IPS-15b (cell line): ENCODE results near the gene CREB3.

ENCODE experiments used
- H3K27me3 ChIP-seq: one replicate; pipeline ENCODE4 v1.6.1; 2013; ENCODE audit warnings: low read length; ENCODE audit not compliant: control insufficient read depth, insufficient read depth
- H3K36me3 ChIP-seq: one replicate; pipeline ENCODE4 v1.6.1; 2013; ENCODE audit warnings: low read length; ENCODE audit not compliant: control insufficient read depth, insufficient read depth
- H3K4me1 ChIP-seq: one replicate; pipeline ENCODE4 v1.6.1; 2013; ENCODE audit warnings: mild to moderate bottlenecking, low read length; ENCODE audit not compliant: control insufficient read depth, insufficient read depth
- H3K4me3 ChIP-seq: one replicate; pipeline ENCODE4 v1.5.1; 2013; ENCODE audit warnings: low read depth, low read length
- H3K9ac ChIP-seq: one replicate; pipeline ENCODE4 v1.6.1; 2013; ENCODE audit warnings: low read depth, mild to moderate bottlenecking, low read length
- H3K9me3 ChIP-seq: one replicate; pipeline ENCODE4 v1.6.1; 2013; ENCODE audit warnings: mild to moderate bottlenecking, low read length; ENCODE audit not compliant: control insufficient read depth, insufficient read depth

CREB3 gene

DNA sequence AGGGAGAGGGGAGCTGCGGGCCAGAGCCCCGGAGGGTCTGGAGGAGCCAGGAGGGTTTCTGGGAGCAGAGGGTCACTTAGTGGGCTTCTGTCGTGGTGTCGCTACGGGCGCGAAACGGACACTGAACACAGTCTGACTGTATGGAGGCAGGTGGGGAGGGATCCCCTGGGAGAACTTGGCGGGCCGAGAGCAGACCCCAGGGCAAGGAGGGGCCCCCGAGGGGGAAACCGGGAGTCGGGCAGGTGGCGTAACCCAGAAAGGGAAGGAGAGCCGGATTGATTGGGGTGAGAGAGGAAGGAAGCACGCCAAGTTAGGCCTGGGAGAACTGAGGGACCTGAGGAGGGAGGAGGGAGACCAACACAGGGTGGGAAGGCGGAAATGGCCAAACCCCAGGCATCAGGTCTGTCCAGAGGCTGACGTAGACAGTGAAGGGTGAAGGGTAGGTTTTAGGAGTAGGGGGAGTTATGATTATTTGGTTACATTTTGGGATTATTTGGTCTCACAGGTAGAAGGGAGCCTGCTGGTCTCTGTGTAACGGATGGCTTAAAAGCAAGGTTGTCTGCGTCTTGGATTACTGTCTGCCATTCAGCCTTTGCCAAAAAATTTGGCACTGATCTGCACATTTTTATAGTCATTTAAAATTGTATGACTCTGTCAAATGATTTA is 24.9 kb downstream of the CREB3 start:
- Histone ChIP-seq H3K36me3 (peaks cover 11% of the 10 kb centered on the region), H3K9me3 (no peaks in the 10 kb centered on the region), H3K9ac (peak overlapping the region; percentile 82), H3K4me3 (peak overlapping the region; percentile 71), H3K27me3 (no peaks in the 10 kb centered on the region), H3K4me1 (peaks cover 5% of the 10 kb centered on the region)

DNA sequence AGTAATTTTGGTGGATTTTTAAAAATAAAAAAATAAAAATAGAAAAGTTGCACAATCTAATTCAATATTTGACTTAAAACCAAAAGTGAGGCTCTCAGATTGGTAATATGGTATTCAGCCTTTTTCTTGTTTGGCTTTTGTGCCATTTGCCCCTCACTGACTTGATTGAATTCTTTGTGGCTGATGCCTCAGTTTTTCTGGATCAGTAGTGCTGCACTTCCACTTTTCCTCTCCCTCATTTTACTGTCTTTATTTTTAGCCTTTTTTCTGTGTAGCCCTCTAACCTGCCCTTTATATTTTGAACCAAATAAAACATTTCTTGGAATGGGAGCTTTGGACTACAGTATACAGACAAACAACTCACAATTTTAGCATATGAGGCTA is 25.4 kb downstream of the CREB3 start:
- H3K36me3 ChIP-seq = peaks cover 6% of the 10 kb centered on the region

DNA sequence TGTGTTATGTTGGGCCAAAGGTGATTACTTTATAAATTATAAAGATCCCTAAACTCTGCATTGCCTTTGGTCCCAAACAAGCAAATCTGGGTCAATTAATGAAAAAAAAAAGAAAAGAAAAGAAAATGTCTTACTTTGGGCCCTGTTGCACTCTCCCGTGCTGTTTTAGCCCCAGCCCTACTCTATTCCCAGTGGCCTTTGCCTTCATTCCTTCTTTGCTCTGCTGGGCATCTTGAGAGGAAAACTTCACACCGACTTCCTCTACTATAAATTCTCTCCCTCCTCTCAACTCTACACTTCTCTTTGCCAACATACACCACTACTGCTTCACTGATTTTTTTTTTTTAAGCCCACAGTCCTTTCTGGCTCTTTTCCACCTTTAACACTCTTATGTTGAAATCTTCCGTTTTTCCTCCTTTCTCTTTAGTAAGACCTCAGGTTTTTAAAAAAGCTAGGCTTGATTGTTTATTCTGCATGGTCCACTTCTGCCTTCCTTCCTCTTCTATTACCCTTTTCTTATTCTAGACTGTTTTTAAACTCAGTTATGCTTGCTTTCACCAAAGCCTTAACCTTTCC is 26.1 kb downstream of the CREB3 start:
- Histone ChIP-seq H3K4me1 (peaks cover 5% of the 10 kb centered on the region), H3K4me3 (no peak overlapping the region), H3K9ac (no peak overlapping the region), H3K27me3 (no peaks in the 10 kb centered on the region), H3K9me3 (no peaks in the 10 kb centered on the region), H3K36me3 (peaks cover 3% of the 10 kb centered on the region)

More for the DNA sequence above, 25.4 kb downstream of the CREB3 start:
- Histone ChIP-seq H3K27me3 (no peaks in the 10 kb centered on the region), H3K9ac (no peak overlapping the region), H3K9me3 (no peaks in the 10 kb centered on the region), H3K4me1 (peaks cover 5% of the 10 kb centered on the region), H3K4me3 (peak overlapping the region; percentile 71)

DNA sequence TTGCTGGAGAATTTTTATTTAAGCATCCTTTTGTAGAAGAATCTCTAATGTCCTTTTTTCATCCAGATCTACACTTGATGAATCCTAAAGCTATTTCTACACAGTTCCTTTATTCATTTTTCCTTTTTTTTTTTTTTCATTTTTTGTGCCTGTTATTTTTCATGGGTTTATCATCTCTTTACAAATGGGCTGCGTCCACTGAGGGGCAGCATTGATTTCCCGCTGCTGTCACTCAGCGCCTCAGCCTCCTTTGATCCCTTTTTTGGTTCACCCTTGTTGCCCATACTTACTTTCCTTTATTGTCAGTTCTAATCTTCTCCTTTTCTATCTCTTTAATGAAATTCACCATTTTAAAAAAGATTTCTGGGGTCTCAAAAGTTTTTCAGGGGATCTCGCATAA is 27.3 kb downstream of the CREB3 start:
- peaks cover 5% of the 10 kb centered on the region for H3K4me1 ChIP-seq
- no peak overlapping the region for H3K9ac ChIP-seq
- no peaks in the 10 kb centered on the region for H3K27me3 ChIP-seq
- no peaks in the 10 kb centered on the region for H3K36me3 ChIP-seq
- H3K9me3 ChIP-seq = no peaks in the 10 kb centered on the region
- H3K4me3 ChIP-seq = no peak overlapping the region

DNA sequence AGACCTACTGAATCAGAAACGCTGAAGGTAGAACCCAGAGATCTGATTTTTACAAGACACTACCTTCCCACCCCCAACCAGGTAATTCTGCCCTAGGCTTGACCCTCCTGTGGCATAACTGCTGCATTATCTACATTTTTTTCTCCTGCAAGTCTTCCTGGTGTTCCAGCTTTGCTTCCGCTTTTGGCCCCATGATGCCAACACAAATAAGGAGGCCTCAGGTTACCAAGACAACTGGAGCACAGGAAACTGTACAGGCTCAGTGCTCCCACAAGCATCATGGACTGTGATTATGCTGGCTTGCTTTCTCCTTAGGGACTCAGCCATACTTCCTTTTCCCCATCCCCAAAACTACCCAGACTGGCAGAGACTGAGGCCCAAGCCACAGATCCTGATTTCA is 28.2 kb downstream of the CREB3 start:
- H3K27me3 ChIP-seq = no peaks in the 10 kb centered on the region
- H3K9me3 ChIP-seq = no peaks in the 10 kb centered on the region
- H3K4me1 ChIP-seq = peaks cover 5% of the 10 kb centered on the region
- no peaks in the 10 kb centered on the region for H3K36me3 ChIP-seq
- H3K4me3 ChIP-seq = no peak overlapping the region
- no peak overlapping the region for H3K9ac ChIP-seq

DNA sequence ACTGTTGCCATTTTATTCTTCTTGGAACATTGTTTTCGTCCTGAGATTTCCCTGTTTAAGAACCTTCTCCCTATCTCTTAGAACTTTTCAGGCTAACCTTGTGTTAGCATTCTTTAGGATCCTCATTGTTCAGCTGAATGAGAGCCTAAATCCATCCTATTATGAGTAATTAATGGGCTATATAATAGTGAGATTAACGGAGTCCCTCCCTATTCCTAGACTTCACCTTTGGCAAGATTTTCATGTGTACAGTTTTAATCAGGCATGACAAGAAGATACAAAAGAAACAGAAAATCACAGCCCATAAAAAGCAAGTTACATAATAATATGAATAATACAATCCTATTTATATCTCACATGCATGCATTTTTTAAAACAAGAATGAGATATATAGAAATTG is 30.7 kb downstream of the CREB3 start:
- Histone ChIP-seq H3K9ac (no peak overlapping the region), H3K4me3 (no peak overlapping the region), H3K27me3 (no peaks in the 10 kb centered on the region), H3K36me3 (no peaks in the 10 kb centered on the region), H3K4me1 (peaks cover 5% of the 10 kb centered on the region), H3K9me3 (no peaks in the 10 kb centered on the region)

DNA sequence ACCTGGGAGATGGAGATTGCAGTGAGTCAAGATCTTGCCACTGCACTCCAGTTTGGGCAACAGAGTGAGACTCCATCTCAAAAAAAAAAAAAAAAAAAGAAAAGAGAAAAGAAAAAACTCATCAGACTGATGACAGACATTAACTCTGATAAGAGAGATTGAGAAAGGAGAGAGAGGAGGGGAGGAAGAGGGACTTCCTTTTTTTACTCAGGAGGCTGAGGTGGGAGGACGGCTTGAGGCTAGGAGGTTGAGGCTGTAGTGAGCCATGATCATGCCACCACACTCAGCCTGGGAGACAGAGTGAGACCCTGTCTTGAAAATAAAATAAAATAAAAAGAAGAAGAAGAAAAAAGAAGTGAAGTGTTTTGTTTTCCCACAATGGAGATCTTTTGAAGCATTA is 31.3 kb downstream of the CREB3 start:
- H3K9ac ChIP-seq = no peak overlapping the region
- H3K9me3 ChIP-seq = no peaks in the 10 kb centered on the region
- no peaks in the 10 kb centered on the region for H3K36me3 ChIP-seq
- no peak overlapping the region for H3K4me3 ChIP-seq
- H3K27me3 ChIP-seq = no peaks in the 10 kb centered on the region
- peaks cover 5% of the 10 kb centered on the region for H3K4me1 ChIP-seq

DNA sequence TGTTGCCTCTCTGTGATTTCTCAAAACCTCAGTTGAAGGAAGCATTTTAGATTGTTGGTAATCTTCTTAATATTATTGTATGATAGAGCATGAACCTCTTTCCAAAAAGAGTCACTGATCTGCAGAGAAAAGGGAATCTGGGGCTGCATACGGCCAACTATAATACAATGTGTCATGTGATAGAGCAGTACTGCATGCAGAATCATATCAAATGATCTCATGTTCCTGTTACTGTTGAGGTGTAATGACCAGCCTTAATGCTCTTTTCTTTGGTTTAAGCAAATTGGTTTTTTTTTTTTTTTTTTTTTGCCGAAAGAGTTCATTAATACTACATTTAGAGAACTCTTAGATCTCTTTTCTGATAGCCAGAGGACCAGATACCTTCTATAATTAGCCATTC is 34.5 kb downstream of the CREB3 start:
- no peaks in the 10 kb centered on the region for H3K9me3 ChIP-seq
- H3K27me3 ChIP-seq = no peaks in the 10 kb centered on the region
- H3K4me1 ChIP-seq = no peaks in the 10 kb centered on the region
- H3K36me3 ChIP-seq = no peaks in the 10 kb centered on the region
- no peak overlapping the region for H3K9ac ChIP-seq
- H3K4me3 ChIP-seq = no peak overlapping the region

DNA sequence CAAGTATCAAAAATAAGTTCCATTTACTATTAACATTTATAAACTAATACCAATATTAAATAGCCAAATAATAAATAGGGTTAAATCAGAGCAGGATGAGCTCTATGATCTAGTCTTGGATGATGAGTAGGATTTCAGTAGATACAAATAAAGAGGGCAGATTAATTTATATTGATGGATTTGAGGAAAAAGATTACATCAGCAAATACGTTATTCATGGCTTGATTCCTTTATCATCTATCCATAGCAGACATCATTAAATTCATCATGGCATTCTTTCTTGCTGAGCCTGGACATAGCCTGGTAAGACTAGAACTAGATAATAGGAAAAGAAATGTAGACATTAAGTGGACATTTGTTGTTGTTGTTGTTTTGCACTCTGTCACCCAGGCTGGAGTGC is 35.0 kb downstream of the CREB3 start:
- Histone ChIP-seq H3K9me3 (no peaks in the 10 kb centered on the region), H3K36me3 (no peaks in the 10 kb centered on the region), H3K4me3 (no peak overlapping the region), H3K4me1 (no peaks in the 10 kb centered on the region), H3K9ac (no peak overlapping the region), H3K27me3 (no peaks in the 10 kb centered on the region)

DNA sequence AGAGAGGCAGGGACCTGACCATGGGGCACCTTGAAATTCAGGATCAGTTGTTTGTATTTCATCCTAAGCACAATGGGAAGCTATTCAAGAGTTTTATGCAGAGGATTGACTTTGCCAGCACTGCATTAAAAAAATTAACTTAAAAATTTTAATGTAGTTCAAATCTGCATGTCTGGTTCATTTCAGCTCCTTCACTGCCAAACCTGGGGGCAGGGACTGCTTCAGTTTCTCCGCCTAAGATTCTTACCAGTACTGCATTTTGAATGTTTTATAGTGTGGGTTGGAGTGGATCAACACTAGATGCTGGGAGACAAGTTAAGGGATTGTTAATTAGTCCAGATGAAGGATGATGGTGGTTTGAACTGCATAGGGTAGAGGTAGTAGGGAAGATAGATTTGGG is 37.3 kb downstream of the CREB3 start:
- Histone ChIP-seq H3K4me3 (no peak overlapping the region), H3K4me1 (no peaks in the 10 kb centered on the region), H3K36me3 (no peaks in the 10 kb centered on the region), H3K9ac (no peak overlapping the region), H3K9me3 (no peaks in the 10 kb centered on the region), H3K27me3 (no peaks in the 10 kb centered on the region)

DNA sequence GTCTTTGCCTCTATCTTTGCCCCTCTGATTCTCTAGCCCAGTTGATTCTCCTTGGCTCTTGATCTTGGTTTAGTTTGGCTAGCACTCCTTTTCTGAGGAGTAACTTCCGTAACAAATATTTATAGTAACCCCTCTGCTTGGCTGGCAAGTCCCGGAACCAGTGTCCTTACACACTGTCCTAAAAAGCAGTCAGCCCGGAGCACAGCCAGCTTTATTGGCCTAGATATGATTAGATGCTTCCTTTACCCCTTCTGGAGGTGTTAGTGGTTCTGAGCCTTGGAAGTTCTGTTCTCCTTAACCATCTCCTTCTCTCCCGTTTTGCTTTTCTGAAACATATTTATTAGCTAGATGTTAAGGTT is 38.6 kb downstream of the CREB3 start:
- H3K4me3 ChIP-seq = no peak overlapping the region
- H3K9ac ChIP-seq = no peak overlapping the region
- no peaks in the 10 kb centered on the region for H3K9me3 ChIP-seq
- no peaks in the 10 kb centered on the region for H3K36me3 ChIP-seq
- H3K4me1 ChIP-seq = peaks cover 10% of the 10 kb centered on the region
- no peaks in the 10 kb centered on the region for H3K27me3 ChIP-seq

DNA sequence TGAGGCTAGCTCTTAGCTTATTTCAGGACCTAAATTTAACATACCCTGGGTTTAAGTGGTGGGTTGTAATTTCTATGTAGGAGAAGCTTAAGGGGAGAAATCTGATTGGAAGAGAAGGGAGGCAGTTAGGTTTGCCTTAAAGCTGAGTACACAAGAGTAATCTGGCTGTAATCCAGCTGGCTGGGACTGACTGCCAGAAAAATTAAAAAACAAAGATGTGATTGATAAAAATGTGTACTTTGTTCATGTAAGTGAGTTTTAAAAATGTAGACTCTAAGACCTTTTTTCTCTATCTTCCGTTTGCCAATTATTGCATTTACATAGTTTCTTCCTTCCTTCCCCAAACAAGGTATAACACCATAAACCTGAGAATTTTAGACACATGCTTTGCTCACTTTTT is 39.1 kb downstream of the CREB3 start:
- H3K4me3 ChIP-seq = no peak overlapping the region
- H3K4me1 ChIP-seq = peaks cover 11% of the 10 kb centered on the region
- no peaks in the 10 kb centered on the region for H3K9me3 ChIP-seq
- H3K27me3 ChIP-seq = no peaks in the 10 kb centered on the region
- no peak overlapping the region for H3K9ac ChIP-seq
- H3K36me3 ChIP-seq = no peaks in the 10 kb centered on the region
